Measurements from ENCODE around the gene TATDN2.

The TATDN2 gene

GRCh38 chr3:10320320-10320677 is 72.0 kb downstream of the TATDN2 start:
- no peak for DNase-seq

- DNase-seq: no peak
These were observed 73.5 kb downstream of the TATDN2 start for GRCh38 chr3:10321630-10322351.

- peak in 2 of 6 experiments; percentile 11 to 24 for DNase-seq
These were observed 74.1 kb downstream of the TATDN2 start for GRCh38 chr3:10322352-10322710.

- no peak for DNase-seq
These were observed 79.3 kb downstream of the TATDN2 start for GRCh38 chr3:10327592-10327991.

GRCh38 chr3:10328460-10329071 is 80.3 kb downstream of the TATDN2 start:
- DNase-seq: no peak

- no peak for DNase-seq
These were observed 81.3 kb downstream of the TATDN2 start for GRCh38 chr3:10329495-10330015.

GRCh38 chr3:10330319-10330718 is 82.1 kb downstream of the TATDN2 start:
- no peak for DNase-seq
